ENCODE measurements around the gene HOXB7. TPM values are rescaled to one million over a fixed set of nuclear protein-coding genes. Genes with fewer than 3 reads are reported as not detected.

The HOXB7 gene
- total and polyA plus RNA-seq, 7 donors = 0.85 to 3.0 (median 1.6) TPM

DNA sequence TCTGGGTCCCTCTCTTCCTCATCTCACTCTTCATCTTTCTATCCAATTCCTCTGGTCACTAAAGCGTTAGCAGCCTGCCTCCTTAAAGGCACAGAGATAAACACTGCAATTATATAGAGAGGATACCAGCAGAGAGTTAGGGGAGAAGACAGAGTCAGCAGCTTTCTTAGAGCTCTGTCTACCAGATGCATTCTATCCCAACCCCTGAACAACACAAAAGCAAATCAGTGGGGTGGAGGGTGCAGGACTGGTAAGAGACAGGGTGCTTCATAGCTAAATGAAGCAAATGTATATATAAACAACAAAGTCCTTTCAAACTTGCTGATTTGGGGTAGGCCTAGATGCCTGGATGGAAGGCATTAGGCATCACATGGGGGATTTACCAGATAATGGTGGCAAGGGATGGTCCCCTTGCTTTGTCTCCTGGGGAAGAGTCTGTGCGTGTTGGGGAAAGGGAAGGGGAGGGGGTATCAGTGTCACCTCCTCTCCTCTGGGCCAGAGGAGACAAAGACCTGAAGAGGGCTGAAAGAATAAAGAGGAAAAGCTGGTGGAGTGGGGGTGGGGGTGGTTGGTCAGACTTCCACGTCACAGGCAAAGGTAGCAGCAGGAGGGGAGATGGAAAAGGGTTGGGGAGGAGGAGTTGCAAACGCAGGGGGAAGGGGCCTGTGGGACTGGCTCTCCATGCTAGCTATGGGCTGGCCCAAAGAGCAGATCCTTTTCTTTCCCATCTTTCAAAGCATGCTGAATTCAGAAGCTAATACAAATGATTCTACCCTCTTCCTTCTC, 44.7 kb downstream of the HOXB7 start:
- Histone ChIP-seq H3K27me3 (ENCODE audit: insufficient read depth in 3 of 3, low read length in 2 of 3) (peaks cover 0 to 56% (median 16%) of the 10 kb centered on the region in 3 donors), H3K4me3 (no peak overlapping the region), H3K36me3 (ENCODE audit: insufficient read depth in 1 of 2, low read depth in 1 of 2) (no peaks in the 10 kb centered on the region), H3K27ac (no peak overlapping the region), H3K9me3 (no peaks in the 10 kb centered on the region), H3K4me1 (no peaks in the 10 kb centered on the region)
- no peak for TF ChIP-seq CTCF (IDR thresholded peaks at IDR 0.05)
- DNase-seq (no peak), ATAC-seq (no peak)
- intact Hi-C loops (cut with DNase I) = no loop called here
- WGBS, 3 donors = 85 to 94% (median 89%) methylated on average over 4 of the region's 4 CpGs

DNA sequence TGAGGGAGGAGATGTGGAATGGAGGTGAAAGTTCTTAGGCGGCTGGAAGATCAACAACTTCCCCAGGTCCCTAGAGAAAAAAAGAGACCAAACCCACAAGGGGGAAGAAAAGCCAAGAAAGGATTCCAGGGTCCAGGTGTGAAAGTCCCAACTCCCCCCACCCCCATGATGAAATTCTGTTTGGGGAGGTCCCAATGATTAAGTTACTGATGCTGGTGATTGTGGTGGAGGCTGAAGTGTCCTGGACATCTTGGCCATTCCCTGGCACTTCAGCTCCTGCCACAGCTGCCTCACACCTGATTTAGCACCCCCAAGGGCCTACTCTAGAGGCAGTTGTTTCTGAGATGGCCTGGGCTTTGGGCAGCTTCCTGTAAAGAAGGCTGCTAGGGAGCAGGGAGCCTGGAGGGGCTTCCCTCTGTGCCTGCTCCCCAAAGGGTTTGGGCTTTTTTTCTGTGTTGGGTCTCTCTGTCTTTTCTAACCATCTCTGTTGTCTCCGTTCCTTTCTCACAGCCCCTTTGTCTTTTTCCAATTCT, 45.7 kb downstream of the HOXB7 start:
- Histone ChIP-seq H3K27me3 (ENCODE audit: insufficient read depth in 3 of 3, low read length in 2 of 3) (peaks cover 0 to 48% (median 13%) of the 10 kb centered on the region in 3 donors), H3K9me3 (no peaks in the 10 kb centered on the region), H3K36me3 (ENCODE audit: insufficient read depth in 1 of 2, low read depth in 1 of 2) (no peaks in the 10 kb centered on the region), H3K4me1 (no peaks in the 10 kb centered on the region), H3K4me3 (peak overlapping the region; percentile 63), H3K27ac (no peak overlapping the region)
- ATAC-seq = no peak
- intact Hi-C loops (cut with DNase I) = no loop called here
- TF ChIP-seq CTCF (IDR thresholded peaks at IDR 0.05) = no peak
- WGBS, 3 donors = 69 to 76% (median 74%) methylated on average over 2 of the region's 2 CpGs
- DNase-seq = no peak

DNA sequence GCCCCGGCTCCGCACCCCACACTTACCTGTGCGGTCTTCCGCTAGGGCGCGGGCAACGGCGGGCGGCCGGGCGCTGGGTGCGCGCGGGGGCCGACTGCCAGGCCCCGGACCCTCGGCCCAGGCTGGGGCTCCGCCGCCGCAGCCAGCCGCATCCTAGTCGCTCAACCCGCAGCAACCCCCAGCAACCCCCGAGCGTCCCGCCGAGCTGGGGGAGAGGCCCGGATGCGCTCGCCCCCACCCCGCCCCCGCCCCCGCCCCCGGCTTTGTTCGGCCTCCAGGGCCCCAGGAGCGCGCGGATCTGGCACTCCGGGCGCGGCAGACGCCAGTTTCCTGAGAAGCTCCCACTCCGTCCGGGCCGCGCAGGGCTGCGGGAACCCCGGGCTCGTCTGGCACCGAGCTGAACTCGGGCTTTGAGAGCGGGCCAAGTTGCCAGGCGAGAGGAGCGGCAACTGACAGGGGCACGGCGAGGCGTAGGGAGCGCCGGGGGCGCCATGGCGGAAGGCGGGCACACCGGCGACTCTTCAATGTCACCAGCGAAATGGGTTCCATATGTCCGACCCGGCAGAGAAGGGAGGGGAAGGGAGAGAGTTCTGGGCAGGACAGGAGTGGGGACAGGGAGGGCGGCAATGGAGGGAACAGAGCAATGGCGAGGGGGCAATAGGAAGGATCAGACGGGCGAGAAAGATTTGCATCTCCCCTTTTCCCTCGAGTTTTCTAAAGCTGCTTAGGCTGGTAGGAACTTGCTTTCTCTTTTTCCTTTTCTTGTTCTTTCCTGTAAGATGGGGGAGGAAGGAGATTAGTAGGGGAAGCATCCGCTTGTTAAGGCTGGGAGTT, 46.4 kb downstream of the HOXB7 start:
- peak overlapping the region; percentile 21 for H3K27ac ChIP-seq
- no peaks in the 10 kb centered on the region for H3K9me3 ChIP-seq
- peak; percentile 46 to 71 (median 54) for ATAC-seq
- 5 to 9% (median 8%) methylated on average over 47 to 73 of the region's 73 CpGs for WGBS, 3 donors
- peak overlapping the region; percentile 63 for H3K4me3 ChIP-seq
- no peak for TF ChIP-seq CTCF (IDR thresholded peaks at IDR 0.05)
- no peaks in the 10 kb centered on the region for H3K36me3 ChIP-seq (ENCODE audit: insufficient read depth in 1 of 2, low read depth in 1 of 2)
- intact Hi-C loops (cut with DNase I) = no loop called here
- no peaks in the 10 kb centered on the region for H3K4me1 ChIP-seq
- no peak for DNase-seq
- peaks cover 0 to 43% (median 13%) of the 10 kb centered on the region in 3 donors for H3K27me3 ChIP-seq (ENCODE audit: insufficient read depth in 3 of 3, low read length in 2 of 3)

DNA sequence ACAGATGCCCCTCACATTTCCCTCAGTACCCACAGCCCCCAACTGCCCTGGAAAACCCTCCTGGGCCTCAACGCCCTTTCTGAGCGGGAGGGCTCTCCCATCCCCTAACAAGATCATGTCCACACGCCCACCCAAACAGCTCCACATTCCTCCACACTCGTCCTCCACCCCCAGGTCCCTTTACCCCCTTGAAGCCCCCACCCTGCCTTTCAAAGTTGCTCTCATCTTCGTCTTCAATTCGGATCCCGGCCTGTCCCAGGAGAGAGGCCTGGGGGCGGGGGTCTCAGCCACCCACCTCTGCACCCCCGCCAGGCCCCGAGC, 47.0 kb downstream of the HOXB7 start:
- peaks cover 0 to 37% (median 13%) of the 10 kb centered on the region in 3 donors for H3K27me3 ChIP-seq (ENCODE audit: insufficient read depth in 3 of 3, low read length in 2 of 3)
- WGBS, 3 donors = 45 to 60% (median 45%) methylated on average over 10 of the region's 10 CpGs
- intact Hi-C loops (cut with DNase I) = no loop called here
- peak overlapping the region; percentile 21 for H3K27ac ChIP-seq
- H3K4me3 ChIP-seq = peak overlapping the region; percentile 63
- DNase-seq (no peak), ATAC-seq (no peak)
- no peak for TF ChIP-seq CTCF (IDR thresholded peaks at IDR 0.05)
- H3K9me3 ChIP-seq = no peaks in the 10 kb centered on the region
- no peaks in the 10 kb centered on the region for H3K36me3 ChIP-seq (ENCODE audit: insufficient read depth in 1 of 2, low read depth in 1 of 2)
- H3K4me1 ChIP-seq = no peaks in the 10 kb centered on the region

All from psoas muscle (tissue), 8 donors.